GM12873 (cell line): ENCODE measurements around the gene CRADD.

Experiments used
- TF ChIP-seq, protein P1 (sequence below): IDR thresholded peaks from 2 replicates; pipeline ENCODE4 v1.5.1; 2012; ENCODE audit warnings: low read depth, mild to moderate bottlenecking, moderate library complexity, low read length, control low read depth; ENCODE audit not compliant: insufficient read depth; ENCODE audit errors: missing control alignments

The CRADD gene

DNA sequence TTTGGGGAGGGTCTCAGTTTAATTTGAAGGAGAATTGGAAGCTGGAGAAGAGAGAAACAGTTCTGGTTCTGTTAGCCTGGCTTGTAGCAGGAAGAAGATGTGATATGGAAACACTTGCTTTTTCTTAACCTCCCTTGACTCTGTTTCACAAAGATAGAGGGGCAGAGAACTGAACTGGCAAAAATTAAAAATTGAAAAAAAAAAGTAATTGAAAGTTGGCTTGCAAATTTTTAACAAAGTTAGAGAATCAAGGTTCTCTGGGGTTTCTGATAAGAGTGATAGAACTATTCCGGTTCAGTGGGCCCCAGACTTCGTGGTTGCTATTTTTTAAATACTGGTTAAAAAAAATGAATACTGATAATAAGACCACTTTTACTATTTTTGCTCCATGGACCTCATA, 2.8 kb downstream of the CRADD start:
- TF ChIP-seq, protein P1, sequence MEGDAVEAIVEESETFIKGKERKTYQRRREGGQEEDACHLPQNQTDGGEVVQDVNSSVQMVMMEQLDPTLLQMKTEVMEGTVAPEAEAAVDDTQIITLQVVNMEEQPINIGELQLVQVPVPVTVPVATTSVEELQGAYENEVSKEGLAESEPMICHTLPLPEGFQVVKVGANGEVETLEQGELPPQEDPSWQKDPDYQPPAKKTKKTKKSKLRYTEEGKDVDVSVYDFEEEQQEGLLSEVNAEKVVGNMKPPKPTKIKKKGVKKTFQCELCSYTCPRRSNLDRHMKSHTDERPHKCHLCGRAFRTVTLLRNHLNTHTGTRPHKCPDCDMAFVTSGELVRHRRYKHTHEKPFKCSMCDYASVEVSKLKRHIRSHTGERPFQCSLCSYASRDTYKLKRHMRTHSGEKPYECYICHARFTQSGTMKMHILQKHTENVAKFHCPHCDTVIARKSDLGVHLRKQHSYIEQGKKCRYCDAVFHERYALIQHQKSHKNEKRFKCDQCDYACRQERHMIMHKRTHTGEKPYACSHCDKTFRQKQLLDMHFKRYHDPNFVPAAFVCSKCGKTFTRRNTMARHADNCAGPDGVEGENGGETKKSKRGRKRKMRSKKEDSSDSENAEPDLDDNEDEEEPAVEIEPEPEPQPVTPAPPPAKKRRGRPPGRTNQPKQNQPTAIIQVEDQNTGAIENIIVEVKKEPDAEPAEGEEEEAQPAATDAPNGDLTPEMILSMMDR = no peak

DNA sequence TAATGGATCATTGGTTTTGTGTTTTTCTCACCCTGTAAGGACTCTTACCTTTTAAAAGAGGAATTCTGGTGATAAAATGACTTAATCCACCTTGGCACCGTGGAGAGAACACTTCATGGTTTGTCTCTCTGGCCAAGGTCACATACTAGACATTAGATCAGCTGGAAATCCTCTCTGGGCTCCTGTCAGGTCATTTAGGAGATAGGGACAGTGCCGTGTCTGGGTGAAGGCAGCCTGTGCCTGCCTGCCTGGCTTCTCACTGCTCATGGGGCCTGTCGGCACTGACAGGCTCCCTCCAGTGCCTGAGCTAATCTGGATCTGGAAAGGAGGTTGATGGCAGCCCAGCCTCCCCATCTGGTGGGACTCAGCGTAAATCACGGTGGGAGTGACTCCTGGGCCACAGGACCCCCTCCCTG, 5.7 kb downstream of the CRADD start:
- TF ChIP-seq, protein P1 = no peak

DNA sequence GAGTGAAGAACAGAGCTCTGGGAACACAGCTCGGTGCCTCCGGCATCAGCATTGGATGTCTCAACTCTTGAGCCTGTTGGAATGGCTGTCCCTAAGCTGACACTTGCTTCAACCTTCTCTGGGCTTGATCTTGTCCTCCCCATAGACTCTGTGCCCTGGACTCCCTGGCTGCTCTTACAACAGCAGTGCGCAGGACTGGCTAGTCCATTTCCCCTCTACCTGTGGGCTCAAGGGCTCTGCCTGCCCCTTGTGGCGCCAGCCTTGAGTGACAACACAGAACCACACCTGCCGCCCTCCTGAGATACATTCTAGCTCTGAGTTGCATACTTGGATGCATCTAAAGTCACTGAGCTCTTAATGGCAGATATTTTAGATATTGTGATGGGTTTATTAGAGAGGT, 6.2 kb downstream of the CRADD start:
- TF ChIP-seq, protein P1 = no peak

DNA sequence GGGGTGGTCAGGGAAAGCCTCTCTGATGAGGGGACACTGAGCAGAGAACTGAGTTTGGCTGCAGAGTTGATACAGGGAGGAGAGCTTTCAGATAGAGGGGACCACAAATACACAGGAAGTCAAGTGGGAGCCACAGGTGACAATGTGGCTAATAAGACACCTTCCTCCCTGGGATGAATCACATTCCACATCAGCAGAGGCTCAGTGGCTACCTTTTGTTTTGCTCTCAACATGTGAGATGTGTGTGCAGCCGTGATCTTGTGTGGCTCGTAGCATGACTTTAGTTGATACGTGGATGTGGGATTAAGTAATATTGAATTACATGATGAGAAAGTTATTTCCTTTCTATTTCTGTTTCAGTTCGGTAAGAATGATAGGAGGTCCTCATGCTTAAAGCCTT, 7.5 kb downstream of the CRADD start:
- TF ChIP-seq, protein P1 = no peak

DNA sequence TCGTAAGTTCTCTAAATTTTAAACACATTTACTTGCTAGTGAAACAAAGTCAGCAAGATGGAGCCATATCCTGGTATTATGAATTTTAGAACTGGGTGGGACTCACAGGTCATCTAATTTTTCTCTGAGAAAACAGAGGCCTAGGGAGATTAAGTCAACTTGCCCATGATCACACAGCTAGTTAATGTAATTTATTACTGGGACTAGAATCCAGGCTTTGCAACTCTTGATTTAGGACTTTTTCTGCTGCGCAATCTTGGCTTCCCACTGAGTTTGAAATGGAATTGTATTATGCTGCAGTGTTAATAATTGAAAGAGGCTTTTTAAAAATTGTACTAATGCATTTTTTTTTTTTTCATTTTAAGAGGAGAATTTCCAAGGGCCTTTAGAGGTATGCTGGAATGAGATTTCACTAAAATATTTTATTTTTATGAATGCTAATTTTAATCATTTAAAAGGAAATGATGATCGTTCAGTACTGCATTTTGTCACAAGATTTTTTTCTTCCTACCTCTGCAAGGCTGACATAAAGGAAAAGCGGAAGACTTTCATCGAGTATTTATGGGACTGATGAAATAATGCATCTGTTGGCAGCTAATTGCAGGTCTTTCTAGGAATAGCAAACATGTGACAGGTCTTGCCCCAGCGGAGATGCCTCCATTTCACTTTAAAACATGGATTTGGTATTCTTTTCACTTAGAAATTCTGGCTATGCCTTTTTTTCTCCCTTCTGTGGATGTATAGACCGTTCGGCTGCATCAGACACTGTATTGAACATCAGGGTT, 9.6 kb downstream of the CRADD start:
- TF ChIP-seq, protein P1 = no peak

DNA sequence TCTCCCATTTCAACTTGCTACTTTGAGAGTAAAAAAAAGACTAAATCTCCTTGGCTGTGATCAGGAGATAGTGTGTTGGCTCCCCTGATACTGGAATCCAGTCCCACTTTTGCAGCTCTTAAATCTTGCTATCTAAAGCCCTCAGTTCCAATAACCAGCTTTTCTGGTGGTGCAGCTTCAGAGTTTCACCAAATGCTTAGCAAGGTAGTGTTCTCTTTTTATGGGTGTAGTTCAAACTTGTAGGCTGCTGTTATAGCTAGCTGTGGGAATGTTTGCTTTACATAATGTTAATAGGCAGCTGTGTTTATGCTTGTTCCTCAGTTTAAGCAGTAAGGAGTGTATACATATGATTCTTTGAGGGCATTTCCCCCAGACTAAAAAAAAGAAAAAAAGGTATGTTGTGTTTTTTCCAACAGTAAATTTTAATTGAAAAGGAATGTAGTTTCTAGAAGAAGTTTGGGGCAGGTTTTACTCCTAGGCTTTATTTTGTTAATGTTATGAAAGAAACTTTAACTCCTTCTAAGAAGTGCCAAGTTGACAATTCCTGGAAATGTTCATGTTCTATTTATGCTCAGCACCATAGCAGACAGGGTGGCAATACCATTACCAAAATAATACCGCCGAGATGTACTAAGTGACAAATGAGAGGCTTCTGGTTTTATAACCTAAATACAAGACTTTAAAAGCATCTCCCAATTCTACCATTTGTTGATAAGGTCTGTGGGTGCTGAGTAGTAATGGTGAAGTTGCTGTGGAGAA, 12.1 kb downstream of the CRADD start:
- TF ChIP-seq, protein P1 = no peak

DNA sequence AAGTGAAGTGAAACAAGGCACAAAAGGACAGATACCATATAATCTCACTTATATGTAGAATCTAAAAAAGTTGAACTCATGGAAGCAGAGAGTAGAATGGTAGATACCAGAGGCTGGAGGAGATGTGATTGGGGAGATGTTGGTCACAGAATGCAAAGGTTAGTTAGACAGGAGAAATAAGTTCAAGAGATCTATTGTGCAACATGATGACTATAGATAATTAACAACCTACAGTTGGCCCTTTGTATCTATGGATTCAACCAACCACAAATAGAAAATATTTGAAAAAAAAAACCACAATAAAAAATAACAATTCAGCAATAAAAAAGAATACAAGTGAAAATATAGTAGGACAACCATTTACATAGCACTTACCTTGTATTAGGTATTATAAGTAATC, 19.3 kb downstream of the CRADD start:
- TF ChIP-seq, protein P1 = no peak
